Measurements from ENCODE around the gene ACAP3. TPM values are rescaled to one million over a fixed set of nuclear protein-coding genes. Genes with fewer than 3 reads are reported as not detected.
A peak's percentile ranks its signal among the peaks of the same experiment; 100 is the strongest.

Gene ACAP3
- total RNA-seq, 1 donor from 2014 or later: 49.7 TPM

- peak; percentile 57 for TF ChIP-seq CTCF (IDR thresholded peaks at IDR 0.05; ENCODE audit: borderline replicate concordance)
- DNase-seq: peak; percentile 64
- H3K36me3 ChIP-seq: no peaks in the 10 kb centered on the region
- peak within 1 kb of the TSS; percentile 96 for H3K27ac ChIP-seq (replicated peaks)
- intact Hi-C loops (cut with micrococcal nuclease): no loop called here
- H3K4me1 ChIP-seq: peaks cover 71% of the 10 kb centered on the region
- peak within 1 kb of the TSS; percentile 84 for H3K4me3 ChIP-seq
- H3K27me3 ChIP-seq (ENCODE audit: low read depth): peaks cover 22% of the 10 kb centered on the region
- no peaks in the 10 kb centered on the region for H3K9me3 ChIP-seq (replicated peaks)
Measured at GRCh38 chr1:1349256-1350012, 41.7 kb upstream of the ACAP3 start, which contains the start of gene DVL1. Gene DVL1 (minus strand): TSS chr1:1349418. CDS start chr1:1349065, 353 bp downstream.

- DNase-seq: no peak
- peak overlapping the region; percentile 91 for H3K27ac ChIP-seq (replicated peaks)
- H3K4me3 ChIP-seq: peak overlapping the region; percentile 84
- intact Hi-C loops (cut with micrococcal nuclease): no loop called here
- peaks cover 14% of the 10 kb centered on the region for H3K27me3 ChIP-seq (ENCODE audit: low read depth)
- TF ChIP-seq CTCF (IDR thresholded peaks at IDR 0.05; ENCODE audit: borderline replicate concordance): no peak
- H3K36me3 ChIP-seq: no peaks in the 10 kb centered on the region
- H3K9me3 ChIP-seq (replicated peaks): no peaks in the 10 kb centered on the region
- H3K4me1 ChIP-seq: peaks cover 71% of the 10 kb centered on the region
Measured at GRCh38 chr1:1348420-1349255, 40.9 kb upstream of the ACAP3 start.

- DNase-seq: peak; percentile 46
- intact Hi-C loops (cut with micrococcal nuclease): no loop called here
- peak overlapping the region; percentile 84 for H3K4me3 ChIP-seq
- H3K4me1 ChIP-seq: peaks cover 66% of the 10 kb centered on the region
- H3K36me3 ChIP-seq: no peaks in the 10 kb centered on the region
- TF ChIP-seq CTCF (IDR thresholded peaks at IDR 0.05; ENCODE audit: borderline replicate concordance): no peak
- H3K27ac ChIP-seq (replicated peaks): peak overlapping the region; percentile 91
- peaks cover 6% of the 10 kb centered on the region for H3K27me3 ChIP-seq (ENCODE audit: low read depth)
- H3K9me3 ChIP-seq (replicated peaks): no peaks in the 10 kb centered on the region
Measured at GRCh38 chr1:1347663-1348419, 40.1 kb upstream of the ACAP3 start.

GRCh38 chr1:1347026-1347595 is 39.4 kb upstream of the ACAP3 start:
- intact Hi-C loops (cut with micrococcal nuclease): no loop called here
- H3K4me1 ChIP-seq: peaks cover 59% of the 10 kb centered on the region

More at GRCh38 chr1:1347026-1347595, 39.4 kb upstream of the ACAP3 start:
- Histone ChIP-seq H3K4me3 (peak overlapping the region; percentile 84), H3K27ac (replicated peaks) (peak overlapping the region; percentile 91), H3K27me3 (ENCODE audit: low read depth) (no peaks in the 10 kb centered on the region), H3K36me3 (no peaks in the 10 kb centered on the region), H3K9me3 (replicated peaks) (no peaks in the 10 kb centered on the region)
- no peak for TF ChIP-seq CTCF (IDR thresholded peaks at IDR 0.05; ENCODE audit: borderline replicate concordance)
- DNase-seq: no peak

All from left ventricle myocardium inferior (tissue), 1 donor.